Skeletal muscle satellite cell (primary cell): ENCODE results near the gene MCHR1.

Source experiments
- H3K27me3 ChIP-seq: 2 replicates; pipeline ENCODE4 v1.7.0; 2013; ENCODE audit warnings: low read length; ENCODE audit not compliant: control insufficient read depth, insufficient read depth
- H3K36me3 ChIP-seq: 2 replicates; pipeline ENCODE4 v1.7.0; 2013; ENCODE audit warnings: mild to moderate bottlenecking, control low read depth, low read length; ENCODE audit not compliant: insufficient read depth
- H3K4me1 ChIP-seq: 2 replicates; pipeline ENCODE4 v1.7.0; 2013; ENCODE audit warnings: low read length; ENCODE audit not compliant: control insufficient read depth, insufficient read depth
- H3K4me2 ChIP-seq: 2 replicates; pipeline ENCODE4 v1.7.0; 2013; ENCODE audit warnings: mild to moderate bottlenecking, low read length
- H3K4me3 ChIP-seq: 2 replicates; pipeline ENCODE4 v1.7.0; 2013; ENCODE audit warnings: low read length
- H3K9ac ChIP-seq: 2 replicates; pipeline ENCODE4 v1.7.0; 2013; ENCODE audit warnings: mild to moderate bottlenecking, low read depth, low read length, moderate library complexity
- H3K9me3 ChIP-seq: replicated peaks from 2 replicates; pipeline ENCODE4 v1.7.0; 2013; ENCODE audit warnings: mild to moderate bottlenecking, control low read depth, low read length

The MCHR1 gene

DNA sequence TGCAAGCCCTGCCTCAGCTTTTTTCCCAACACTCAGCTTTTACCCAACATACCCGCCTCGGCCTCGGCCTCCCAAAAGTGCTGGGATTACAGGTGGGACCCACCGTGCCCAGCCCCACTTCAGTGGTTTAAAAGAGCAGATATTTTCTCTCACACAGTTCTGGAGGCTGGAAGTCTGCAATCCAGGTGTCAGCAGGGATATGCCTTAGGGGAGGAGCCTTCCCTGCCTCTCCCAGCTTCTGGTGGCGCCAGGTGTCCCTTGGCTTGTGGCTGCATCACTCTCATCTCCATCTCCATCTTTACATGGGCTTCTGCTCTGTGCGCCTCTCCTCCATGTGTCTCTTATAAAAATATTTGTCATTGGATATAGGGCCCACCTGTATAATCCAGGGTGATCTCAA, 50.0 kb downstream of the MCHR1 start:
- H3K4me2 ChIP-seq = no peak overlapping the region
- H3K9ac ChIP-seq = no peak overlapping the region
- no peaks in the 10 kb centered on the region for H3K36me3 ChIP-seq
- no peaks in the 10 kb centered on the region for H3K27me3 ChIP-seq
- no peaks in the 10 kb centered on the region for H3K4me1 ChIP-seq
- H3K4me3 ChIP-seq = no peak overlapping the region
- no peaks in the 10 kb centered on the region for H3K9me3 ChIP-seq
